Ovary (tissue), 3 donors: Measurements from ENCODE around the gene NR4A2.

Experiments
- CTCF ChIP-seq, 3 donors: fragments of 450-650 bp in 2 of 3; fragments of 200-600 bp in 1 of 3; IDR thresholded peaks; one replicate each; pipeline versions ENCODE4 v1.5.1 to v1.8.0; 2016 to 2022; ENCODE audit warnings: antibody characterized with exemption in 3 of 3, mild to moderate bottlenecking in 1 of 3
- EP300 ChIP-seq: sonication (generic); formaldehyde crosslinking; IDR thresholded peaks from one replicate; pipeline ENCODE4 v1.6.1; 2017; ENCODE audit warnings: antibody characterized with exemption
- POLR2A ChIP-seq: fragments of 450-650 bp; IDR thresholded peaks from one replicate; pipeline ENCODE4 v1.6.1; 2017; ENCODE audit warnings: antibody characterized with exemption, mild to moderate bottlenecking, moderate library complexity
- donor health status: DM: no; HTN: no; CAD: no.

- TF ChIP-seq EP300 = no peak
- no peak for TF ChIP-seq CTCF (IDR thresholded peaks at IDR 0.05)
- no peak for TF ChIP-seq POLR2A
Measured at GRCh38 chr2:156333274-156333950, 891 bp upstream of the NR4A2 start.
